Tibial nerve (tissue), 4 donors: ENCODE measurements around the gene FAM107B. TPM values are rescaled to one million over a fixed set of nuclear protein-coding genes. Genes with fewer than 3 reads are reported as not detected.
"Not testable (repeated sequence)": the region's sequence is repeated elsewhere in the genome, so short reads cannot be mapped to it uniquely, and the experiment has no call there.

Experiments used
- DNase-seq, 2 donors: peaks; one replicate each; pipeline ENCODE4 v3.0.0-alpha.2; 2019; ENCODE audit warnings: low spot score in 2 of 2
- H3K27ac ChIP-seq, 4 donors: fragments of 200-600 bp; sonication (generic) in 3 of 4; one replicate each; pipeline ENCODE4 v1.5.1; 2017 to 2019; ENCODE audit warnings: mild to moderate bottlenecking in 1 of 4
- H3K27me3 ChIP-seq, 2 donors: fragments of 200-600 bp; sonication (generic) in 1 of 2; one replicate each; pipeline versions ENCODE4 v1.5.1 to v1.6.0; 2017 to 2019
- H3K36me3 ChIP-seq, 3 donors: fragments of 200-600 bp; sonication (generic); one replicate each; pipeline ENCODE4 v1.5.1; 2018 to 2019
- H3K4me1 ChIP-seq, 4 donors: fragments of 200-600 bp; sonication (generic) in 3 of 4; one replicate each; pipeline ENCODE4 v1.5.1; 2017 to 2019
- H3K4me3 ChIP-seq, 4 donors: fragments of 200-600 bp; sonication (generic) in 3 of 4; one replicate each; pipeline ENCODE4 v1.5.1; 2017 to 2019; ENCODE audit warnings: mild to moderate bottlenecking in 1 of 4, moderate library complexity in 1 of 4
- H3K9me3 ChIP-seq, 4 donors: fragments of 200-600 bp; sonication (generic) in 3 of 4; one replicate each; pipeline ENCODE4 v1.5.1; 2017 to 2019
- CTCF ChIP-seq, 5 experiments: fragments of 200-600 bp in 3 of 5; fragments of 450-650 bp in 2 of 5; sonication (generic) in 3 of 5; IDR thresholded peaks; one replicate each; pipeline ENCODE4 v1.5.1; 2016 to 2019; ENCODE audit warnings: antibody characterized with exemption in 5 of 5, mild to moderate bottlenecking in 3 of 5, moderate library complexity in 2 of 5
- EP300 ChIP-seq, 2 donors: sonication (generic); formaldehyde crosslinking; IDR thresholded peaks; one replicate each; pipeline ENCODE4 v1.6.1; 2017; ENCODE audit warnings: antibody characterized with exemption in 2 of 2, mild to moderate bottlenecking in 1 of 2
- POLR2A ChIP-seq, 2 donors: fragments of 450-650 bp; IDR thresholded peaks; one replicate each; pipeline ENCODE4 v1.6.1; 2017; ENCODE audit warnings: antibody characterized with exemption in 2 of 2, mild to moderate bottlenecking in 2 of 2, moderate library complexity in 2 of 2
- WGBS, 2 donors: methylation state at CpG; one replicate each; pipeline ENCODE4 v1.1.5; 2018; 5-methylcytosine and 5-hydroxymethylcytosine counted together
- total RNA-seq, 4 donors: library from RNA; depleted of rRNA; stranded (reverse); fragments of >200 nt; gene quantifications; one replicate each; pipeline ENCODE4 v1.1.0, GENCODE V29; 2016

Gene FAM107B
- total RNA-seq, 4 donors from 2014 or later: 9.8 to 26.7 (median 16.9) TPM

GRCh38 chr10:14665304-14665703 is 109.4 kb downstream of the FAM107B start:
- WGBS, 2 donors: 0 to 4% methylated on average over 1 of the region's 1 CpG
- H3K36me3 ChIP-seq: no peaks in the 10 kb centered on the region
- DNase-seq: no peak
- no peaks in the 10 kb centered on the region for H3K27me3 ChIP-seq
- no peak overlapping the region for H3K27ac ChIP-seq
- no peak overlapping the region for H3K4me3 ChIP-seq
- H3K9me3 ChIP-seq: no peaks in the 10 kb centered on the region
- peaks cover 0 to 4% (median 0%) of the 10 kb centered on the region in 4 donors for H3K4me1 ChIP-seq
- TF ChIP-seq EP300 (IDR thresholded peaks at IDR 0.05) (no peak), CTCF (IDR thresholded peaks at IDR 0.05) (no peak), POLR2A (IDR thresholded peaks at IDR 0.05) (no peak)

DNA sequence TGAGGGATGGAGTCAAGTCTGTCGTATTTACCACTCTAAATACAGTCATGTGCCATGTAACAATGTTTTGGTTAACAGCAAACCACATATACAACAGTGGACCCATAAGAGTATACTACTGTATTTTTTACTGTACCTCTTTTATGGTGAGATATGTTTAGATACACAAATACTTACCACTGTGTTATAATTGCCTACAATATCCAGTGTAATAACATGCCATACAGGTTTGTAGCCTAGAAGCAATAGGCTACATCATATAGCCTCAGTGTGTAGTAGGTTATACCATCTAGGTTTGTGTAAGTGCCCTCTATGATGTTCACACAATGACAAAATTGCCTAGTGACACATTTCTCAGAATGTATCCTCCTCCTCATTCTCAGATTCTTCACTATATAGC is 110.4 kb downstream of the FAM107B start:
- 97 to 100% methylated on average over 1 of the region's 1 CpG for WGBS, 2 donors
- Histone ChIP-seq H3K27ac (no peak overlapping the region), H3K4me3 (no peak overlapping the region), H3K9me3 (no peaks in the 10 kb centered on the region), H3K4me1 (peaks cover 0 to under 1% (median 0%) of the 10 kb centered on the region in 4 donors), H3K27me3 (no peaks in the 10 kb centered on the region), H3K36me3 (no peaks in the 10 kb centered on the region)
- TF ChIP-seq POLR2A (IDR thresholded peaks at IDR 0.05) (no peak), EP300 (IDR thresholded peaks at IDR 0.05) (no peak), CTCF (IDR thresholded peaks at IDR 0.05) (no peak)
- DNase-seq: no peak

GRCh38 chr10:14661818-14662217 is 112.9 kb downstream of the FAM107B start:
- WGBS, 2 donors: 85 to 89% methylated on average over 3 of the region's 3 CpGs
- no peaks in the 10 kb centered on the region for H3K27me3 ChIP-seq
- no peak for DNase-seq
- no peak overlapping the region for H3K4me3 ChIP-seq
- TF ChIP-seq CTCF (IDR thresholded peaks at IDR 0.05): no peak
- TF ChIP-seq POLR2A (IDR thresholded peaks at IDR 0.05): no peak
- TF ChIP-seq EP300 (IDR thresholded peaks at IDR 0.05): no peak
- no peak overlapping the region for H3K27ac ChIP-seq
- no peaks in the 10 kb centered on the region for H3K9me3 ChIP-seq
- peaks cover 0 to 10% (median 3%) of the 10 kb centered on the region in 4 donors for H3K4me1 ChIP-seq
- no peaks in the 10 kb centered on the region for H3K36me3 ChIP-seq

GRCh38 chr10:14660831-14661230 is 113.9 kb downstream of the FAM107B start:
- Histone ChIP-seq H3K36me3 (no peaks in the 10 kb centered on the region), H3K27me3 (no peaks in the 10 kb centered on the region), H3K27ac (no peak overlapping the region), H3K4me1 (peaks cover 0 to 10% (median 3%) of the 10 kb centered on the region in 4 donors), H3K9me3 (no peaks in the 10 kb centered on the region), H3K4me3 (no peak overlapping the region)
- 87% methylated on average over 3 of the region's 3 CpGs for WGBS, 2 donors
- no peak for DNase-seq
- TF ChIP-seq POLR2A (IDR thresholded peaks at IDR 0.05) (no peak), EP300 (IDR thresholded peaks at IDR 0.05) (no peak), CTCF (IDR thresholded peaks at IDR 0.05) (no peak)

GRCh38 chr10:14659626-14660196 is 115.0 kb downstream of the FAM107B start:
- Histone ChIP-seq H3K4me1 (peaks cover 0 to 12% (median 5%) of the 10 kb centered on the region in 4 donors), H3K27ac (no peak overlapping the region), H3K36me3 (no peaks in the 10 kb centered on the region), H3K4me3 (no peak overlapping the region), H3K27me3 (no peaks in the 10 kb centered on the region), H3K9me3 (no peaks in the 10 kb centered on the region)
- DNase-seq: no peak
- TF ChIP-seq POLR2A (IDR thresholded peaks at IDR 0.05) (no peak), CTCF (IDR thresholded peaks at IDR 0.05) (no peak), EP300 (IDR thresholded peaks at IDR 0.05) (peak in 1 of 2 donors; percentile 27)
- 74 to 75% methylated on average over 7 of the region's 7 CpGs for WGBS, 2 donors

- H3K4me1 ChIP-seq: peaks cover 0 to 18% (median 8%) of the 10 kb centered on the region in 4 donors
- H3K27me3 ChIP-seq, DNase-seq, H3K9me3 ChIP-seq, H3K36me3 ChIP-seq, H3K27ac ChIP-seq, H3K4me3 ChIP-seq: not testable (repeated sequence)
- 96 to 98% methylated on average over 6 of the region's 6 CpGs for WGBS, 2 donors
These were observed 115.6 kb downstream of the FAM107B start for GRCh38 chr10:14659137-14659536.
